Measurements from ENCODE around the gene GSK3A.

Gene GSK3A

DNA sequence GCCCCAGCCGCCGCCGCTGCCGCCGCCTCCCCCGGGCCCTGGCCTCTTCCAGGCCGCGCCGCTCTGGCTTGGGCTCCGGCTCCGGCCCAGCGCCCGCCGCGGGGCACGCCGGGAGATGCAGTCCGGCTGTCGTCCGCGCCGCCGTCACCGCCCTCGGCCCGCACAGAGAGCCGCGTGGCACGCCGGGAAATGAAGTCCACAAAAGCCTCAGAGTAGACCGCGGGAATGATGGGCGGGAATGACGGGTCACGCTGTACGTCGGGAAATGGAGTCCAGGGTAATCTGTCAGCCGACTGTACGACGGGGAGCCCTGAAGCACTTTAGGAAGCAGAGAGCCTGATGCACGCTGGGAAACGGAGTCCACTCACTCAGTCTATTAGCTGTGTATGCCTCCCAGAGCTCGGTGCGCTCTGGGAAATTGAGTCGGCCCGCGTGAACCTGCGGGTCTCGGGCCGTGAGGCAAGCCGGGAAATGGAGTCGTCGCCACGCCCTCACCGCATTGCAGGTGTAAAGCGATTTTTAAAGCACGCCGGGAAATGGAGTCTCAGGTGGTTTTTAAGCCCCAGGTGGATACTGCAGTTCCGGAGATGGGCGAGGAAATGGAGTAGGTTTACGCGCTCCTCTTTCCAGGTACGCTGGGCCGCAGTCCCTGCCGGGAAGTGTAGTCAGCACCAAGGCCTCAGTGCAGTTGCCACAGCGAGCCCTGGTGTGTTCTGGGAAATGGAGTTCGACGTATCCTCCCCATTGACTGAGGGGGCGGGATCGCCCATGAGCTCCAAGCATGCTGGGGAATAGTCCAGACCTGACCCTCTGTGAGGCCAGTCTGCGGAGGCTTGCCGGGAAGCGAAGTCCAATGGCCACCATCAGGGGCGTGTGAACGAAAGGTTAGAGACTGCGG lies at the start of gene GSK3A:
GSK3A (minus strand) TSS at position 91 of the 898 bp plus-strand sequence. CDS start 137 bp downstream, outside the sequence.
- DNase-seq, result peak; percentile 97 to 100 (median 100)

- DNase-seq, result no peak
Measured at GRCh38 chr19:42291435-42291810, 49.0 kb upstream of the GSK3A start.

GRCh38 chr19:42290523-42291434 lies 48.4 kb upstream of the GSK3A start:
- no peak for DNase-seq

DNA sequence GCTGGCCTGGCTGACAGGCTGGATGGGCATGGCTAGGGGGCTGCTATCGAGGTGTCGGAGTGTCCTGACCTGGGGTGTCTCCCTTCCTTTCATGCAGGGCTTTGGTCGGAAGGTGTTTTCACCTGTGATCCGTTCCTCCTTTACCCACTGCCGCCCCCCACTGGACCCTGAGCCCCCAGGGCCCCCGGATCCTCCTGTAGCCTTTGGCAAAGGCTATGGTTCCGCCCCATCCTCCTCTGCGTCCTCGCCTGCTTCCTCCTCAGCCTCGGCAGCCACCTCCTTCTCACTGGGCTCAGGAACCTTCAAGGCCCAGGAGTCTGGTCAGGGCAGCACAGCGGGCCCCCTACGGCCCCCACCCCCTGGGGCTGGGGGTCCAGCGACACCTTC lies 47.7 kb upstream of the GSK3A start:
- DNase-seq, result no peak

GRCh38 chr19:42289556-42290041 lies 47.2 kb upstream of the GSK3A start:
- DNase-seq, result no peak

DNA sequence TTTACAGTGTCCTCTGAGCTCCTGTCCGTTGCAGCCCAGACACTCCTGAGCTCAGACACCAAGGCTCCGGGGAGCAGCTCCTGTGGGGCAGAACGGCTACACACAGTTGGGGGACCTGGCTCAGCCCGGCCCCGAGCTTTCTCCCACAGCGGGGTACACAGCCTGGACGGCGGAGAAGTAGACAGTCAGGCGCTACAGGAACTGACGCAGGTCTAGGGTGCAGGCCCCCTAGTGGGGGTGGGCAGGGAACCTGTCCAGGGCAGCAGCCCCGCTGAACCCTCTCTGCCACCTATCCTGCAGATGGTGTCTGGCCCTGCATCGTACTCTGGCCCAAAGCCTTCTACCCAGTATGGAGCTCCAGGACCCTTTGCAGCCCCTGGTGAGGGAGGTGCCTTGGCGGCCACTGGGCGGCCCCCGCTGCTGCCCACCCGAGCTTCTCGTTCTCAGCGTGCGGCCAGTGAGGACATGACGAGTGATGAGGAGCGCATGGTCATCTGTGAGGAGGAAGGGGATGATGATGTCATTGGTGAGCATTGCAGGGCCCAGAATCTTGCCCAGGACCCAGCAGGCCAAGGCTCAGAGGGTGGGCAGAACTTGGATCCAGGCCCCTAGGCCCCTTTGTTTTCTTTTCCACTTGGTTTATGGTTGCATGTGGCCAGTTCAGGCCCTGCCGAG lies 46.6 kb upstream of the GSK3A start:
- DNase-seq, result no peak

DNA sequence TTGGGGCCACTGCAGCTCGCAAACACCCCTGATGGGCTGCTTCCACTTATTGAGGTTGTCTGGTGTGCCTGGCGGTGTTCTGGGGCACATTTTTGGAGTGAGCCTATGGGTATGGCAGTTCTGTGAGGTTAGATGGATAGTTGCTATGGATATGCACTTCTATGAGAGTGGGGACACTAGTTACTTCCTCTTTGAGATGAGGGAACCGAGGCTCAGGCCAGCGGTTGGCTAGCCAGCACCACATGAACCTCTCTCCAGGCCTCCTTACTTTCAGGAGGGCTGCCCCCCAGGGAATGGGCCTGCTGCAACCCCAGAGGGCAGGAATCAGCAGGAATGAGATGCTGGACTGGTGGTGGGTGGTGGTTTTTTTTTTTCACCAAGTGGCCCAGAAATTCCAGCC lies 46.0 kb upstream of the GSK3A start:
- no peak for DNase-seq

- no peak for DNase-seq
Measured at GRCh38 chr19:42287827-42288107, 45.4 kb upstream of the GSK3A start.

DNA sequence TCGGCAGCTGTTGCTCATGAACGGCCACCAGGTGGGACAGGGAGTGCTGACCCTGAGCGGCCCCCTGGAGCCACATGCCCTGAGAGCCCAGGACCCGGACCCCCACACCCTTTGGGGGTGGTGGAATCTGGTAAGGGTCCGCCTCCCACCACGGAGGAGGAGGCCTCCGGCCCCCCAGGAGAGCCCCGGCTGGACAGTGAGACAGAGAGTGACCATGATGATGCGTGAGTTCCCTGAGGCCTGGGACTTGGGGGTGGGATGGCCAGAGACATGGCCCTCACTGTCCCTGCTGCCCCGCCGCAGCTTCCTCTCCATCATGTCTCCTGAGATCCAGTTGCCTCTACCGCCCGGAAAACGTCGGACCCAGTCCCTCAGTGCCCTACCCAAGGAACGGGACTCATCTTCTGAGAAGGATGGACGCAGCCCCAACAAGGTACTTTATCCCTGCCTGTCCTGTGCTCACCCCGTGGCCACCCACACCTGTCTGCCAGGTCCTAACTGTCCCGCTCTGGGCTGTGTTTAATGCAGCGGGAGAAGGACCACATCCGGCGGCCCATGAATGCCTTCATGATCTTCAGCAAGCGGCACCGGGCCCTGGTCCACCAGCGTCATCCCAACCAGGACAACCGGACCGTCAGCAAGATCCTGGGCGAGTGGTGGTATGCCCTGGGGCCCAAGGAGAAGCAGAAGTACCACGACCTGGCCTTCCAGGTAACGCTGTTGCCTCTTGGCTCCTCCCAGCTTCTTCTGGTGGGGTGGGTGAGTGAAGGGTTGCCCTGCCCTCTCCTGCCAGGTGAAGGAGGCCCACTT lies 44.8 kb upstream of the GSK3A start:
- DNase-seq, result no peak

DNA sequence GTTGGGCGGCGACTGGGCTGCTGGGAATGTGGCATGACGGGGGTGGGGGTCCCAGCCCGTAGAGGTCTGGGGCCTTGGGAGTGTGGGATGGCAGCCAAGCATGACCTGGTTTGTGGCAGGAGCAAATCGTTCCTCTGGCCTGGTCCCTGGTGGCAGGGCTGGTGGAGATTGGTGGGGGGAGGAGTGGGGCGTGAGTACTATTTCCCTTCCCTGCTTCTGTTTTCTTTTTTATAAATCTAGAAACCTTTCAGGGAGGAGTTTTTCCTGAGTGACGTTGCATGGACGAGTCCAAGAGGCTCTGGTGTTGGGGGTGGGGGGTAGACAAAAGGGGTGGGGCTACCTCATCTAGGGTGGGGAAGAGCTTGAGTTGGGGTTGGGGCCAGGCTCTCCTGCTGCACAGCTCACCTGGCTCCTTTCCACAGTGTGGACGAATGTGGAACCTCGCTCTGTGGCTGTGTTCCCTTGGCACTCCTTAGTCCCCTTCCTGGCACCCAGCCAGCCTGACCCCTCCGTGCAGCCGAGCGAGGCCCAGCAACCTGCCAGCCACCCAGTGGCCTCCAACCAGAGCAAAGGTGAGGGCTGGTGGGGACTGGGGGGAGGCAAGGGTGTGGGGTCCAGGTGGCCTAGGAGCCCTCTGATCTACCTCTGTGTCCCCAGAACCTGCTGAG lies 44.1 kb upstream of the GSK3A start:
- peak in 6 of 14 donors; percentile 11 to 79 (median 31) for DNase-seq

DNA sequence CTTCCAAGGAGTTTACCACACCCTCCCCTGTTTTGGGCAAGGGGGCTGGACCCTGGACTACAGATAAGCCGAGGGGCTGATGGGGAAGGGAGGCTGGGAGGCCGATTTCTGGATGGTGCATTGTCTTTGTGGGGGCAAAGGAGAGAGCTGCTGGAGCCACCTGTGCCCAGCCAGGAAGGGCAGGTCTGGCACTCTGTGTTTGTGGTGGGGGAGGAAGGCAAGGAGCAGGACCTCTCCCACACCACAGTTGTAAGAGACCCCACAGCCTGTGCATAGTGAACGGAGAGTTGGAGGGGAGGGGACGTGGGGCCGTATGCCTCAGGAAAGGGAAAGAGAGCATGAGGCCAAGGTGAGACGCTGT lies 43.6 kb upstream of the GSK3A start:
- no peak for DNase-seq

DNA sequence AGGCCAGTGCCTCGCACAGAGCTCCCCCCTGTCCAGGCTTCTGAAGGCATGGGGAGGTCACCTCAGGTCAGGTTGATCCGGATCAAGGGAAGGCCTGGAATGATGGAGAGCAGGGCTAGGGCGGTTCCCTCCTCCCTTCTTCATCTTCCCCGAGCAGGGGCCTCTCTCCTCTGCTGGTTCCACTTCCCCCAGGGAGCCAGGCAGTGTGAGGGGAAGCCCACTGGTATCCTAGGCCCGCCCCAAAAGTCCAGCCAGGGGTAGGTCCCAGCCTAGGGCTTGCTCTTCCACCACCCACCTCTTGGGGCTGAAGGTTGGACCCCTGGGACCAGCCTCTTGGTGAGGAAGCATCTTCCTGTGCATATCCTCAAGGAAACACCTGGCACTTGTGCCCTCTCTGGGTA lies 43.1 kb upstream of the GSK3A start:
- peak in 3 of 14 donors; percentile 19 to 40 (median 22) for DNase-seq

DNA sequence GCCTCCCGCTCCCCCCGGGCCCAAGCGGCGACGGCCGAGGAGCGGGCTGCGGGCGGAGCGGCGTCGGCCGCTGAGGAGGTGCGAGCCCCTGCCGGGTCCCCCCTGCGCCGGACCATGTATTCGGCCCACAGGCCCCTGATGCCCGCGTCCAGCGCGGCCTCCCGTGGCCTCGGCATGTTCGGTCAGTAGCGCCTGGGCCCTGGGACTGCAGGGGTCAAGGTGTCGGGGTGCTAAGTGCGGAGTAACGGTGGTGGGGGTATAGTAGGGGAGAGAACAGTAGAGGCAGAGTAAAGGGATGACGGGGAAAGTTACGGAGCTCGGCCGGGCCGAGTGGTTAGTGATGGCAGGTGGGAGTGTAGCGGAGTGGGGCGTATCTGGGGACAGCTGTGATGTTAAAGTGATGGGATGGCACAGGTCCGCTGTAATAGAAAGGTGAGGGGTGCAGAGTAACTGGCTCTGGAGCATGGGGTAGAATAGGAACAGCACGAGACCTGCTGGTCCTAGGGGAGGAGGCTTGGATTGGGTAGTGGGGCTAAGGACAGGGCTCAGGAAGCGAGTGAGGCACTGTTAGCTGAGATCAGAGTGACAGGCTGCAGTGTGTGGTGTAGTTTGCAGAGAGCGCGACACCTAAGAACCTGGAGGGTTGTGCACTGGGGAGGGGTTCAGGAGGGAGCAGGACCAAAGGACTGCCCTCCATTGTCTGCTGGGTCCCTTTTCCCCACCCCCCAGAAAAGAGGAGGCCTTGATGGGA lies 42.4 kb upstream of the GSK3A start:
- peak in 6 of 14 donors; percentile 33 to 53 (median 44) for DNase-seq

DNA sequence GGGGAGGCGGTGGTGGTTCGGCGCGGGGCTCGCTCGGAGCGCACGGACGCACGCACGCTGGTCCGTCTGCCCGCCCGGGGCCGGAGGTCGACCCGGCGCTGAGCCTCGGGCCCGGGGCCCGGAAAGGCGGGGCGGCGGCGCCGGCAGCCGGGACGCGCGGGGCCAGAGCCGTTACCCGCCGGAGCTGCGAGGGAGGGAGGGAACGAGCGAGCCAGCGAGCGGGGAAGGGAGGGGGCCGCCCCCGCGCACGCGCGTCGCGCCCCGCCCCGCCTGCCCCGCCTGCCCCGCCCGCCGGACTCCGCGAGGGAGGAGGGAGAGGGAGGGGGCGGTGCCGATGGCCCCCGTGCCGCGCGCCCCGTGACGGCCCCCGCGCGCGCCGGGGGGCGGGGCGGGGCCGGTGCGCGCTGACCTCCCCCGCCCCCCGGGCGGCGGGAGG lies 41.7 kb upstream of the GSK3A start:
- peak in 13 of 14 donors; percentile 76 to 96 (median 90) for DNase-seq

GRCh38 chr19:42283188-42284065 lies 41.0 kb upstream of the GSK3A start:
- peak; percentile 85 to 97 (median 92) for DNase-seq

DNA sequence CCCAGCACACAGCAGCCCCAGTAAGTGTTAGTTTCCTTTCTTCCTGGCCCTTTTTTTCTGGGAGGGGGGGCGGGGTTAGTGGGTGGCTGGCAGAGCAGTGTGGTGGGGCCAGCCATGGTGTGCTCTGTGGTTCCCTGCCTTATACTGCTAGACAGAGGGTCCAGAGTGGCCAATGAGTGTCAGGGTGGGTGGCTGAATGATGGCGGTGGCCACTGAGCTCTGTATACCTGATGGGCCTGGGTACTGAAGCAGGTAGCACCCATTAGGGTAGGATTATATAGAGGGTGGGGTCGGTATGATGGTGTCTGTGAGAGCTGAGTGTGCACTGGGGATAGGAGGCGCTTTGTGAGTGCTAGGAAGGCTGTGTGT lies 40.4 kb upstream of the GSK3A start:
- no peak for DNase-seq

DNA sequence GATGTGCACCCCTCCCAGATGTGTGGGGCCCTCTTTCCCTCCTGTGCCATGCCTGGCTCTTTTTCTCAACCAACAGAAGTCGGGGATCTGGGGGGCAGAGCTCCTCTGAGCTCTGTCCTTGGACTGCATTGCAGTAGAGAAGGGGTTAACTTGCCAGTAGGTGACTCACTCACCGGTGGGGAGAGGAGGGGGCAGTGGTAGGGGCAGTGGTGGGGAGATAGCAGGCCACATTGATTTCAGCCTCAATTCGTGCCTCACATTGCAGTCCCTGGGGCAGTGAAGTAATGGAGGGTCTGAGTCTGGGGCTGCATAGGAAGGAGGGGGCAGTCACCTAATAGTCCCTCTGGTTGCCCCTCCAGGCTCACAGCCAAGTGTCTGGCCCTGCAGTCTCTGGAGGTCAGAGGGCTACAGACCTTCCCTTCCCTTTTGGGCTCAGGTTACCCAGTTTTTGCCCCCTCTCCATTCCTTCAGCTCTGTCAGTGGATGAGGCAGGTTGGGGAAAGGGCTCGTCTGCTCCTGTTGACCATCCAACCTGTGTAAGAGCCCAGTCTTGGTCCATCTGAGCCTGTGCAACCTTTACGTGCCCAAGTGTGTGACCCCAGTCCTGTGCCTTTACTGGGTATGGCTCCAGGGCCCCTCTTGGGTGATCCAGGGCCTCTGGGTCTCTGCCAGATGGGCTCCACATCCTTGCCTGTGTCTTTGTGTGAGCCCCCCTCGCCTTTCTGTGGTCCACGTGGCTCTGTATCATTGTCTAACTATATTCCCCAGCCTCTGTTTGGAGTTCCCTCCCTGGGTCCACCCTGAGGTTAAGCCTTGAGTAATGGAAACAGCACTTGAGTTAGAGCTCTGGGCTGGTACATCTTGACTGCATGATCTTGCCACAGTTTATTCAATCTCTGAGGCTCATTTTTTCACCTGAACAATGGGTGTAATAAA lies 39.7 kb upstream of the GSK3A start:
- DNase-seq, result peak in 4 of 14 donors; percentile 53 to 70 (median 59)

DNA sequence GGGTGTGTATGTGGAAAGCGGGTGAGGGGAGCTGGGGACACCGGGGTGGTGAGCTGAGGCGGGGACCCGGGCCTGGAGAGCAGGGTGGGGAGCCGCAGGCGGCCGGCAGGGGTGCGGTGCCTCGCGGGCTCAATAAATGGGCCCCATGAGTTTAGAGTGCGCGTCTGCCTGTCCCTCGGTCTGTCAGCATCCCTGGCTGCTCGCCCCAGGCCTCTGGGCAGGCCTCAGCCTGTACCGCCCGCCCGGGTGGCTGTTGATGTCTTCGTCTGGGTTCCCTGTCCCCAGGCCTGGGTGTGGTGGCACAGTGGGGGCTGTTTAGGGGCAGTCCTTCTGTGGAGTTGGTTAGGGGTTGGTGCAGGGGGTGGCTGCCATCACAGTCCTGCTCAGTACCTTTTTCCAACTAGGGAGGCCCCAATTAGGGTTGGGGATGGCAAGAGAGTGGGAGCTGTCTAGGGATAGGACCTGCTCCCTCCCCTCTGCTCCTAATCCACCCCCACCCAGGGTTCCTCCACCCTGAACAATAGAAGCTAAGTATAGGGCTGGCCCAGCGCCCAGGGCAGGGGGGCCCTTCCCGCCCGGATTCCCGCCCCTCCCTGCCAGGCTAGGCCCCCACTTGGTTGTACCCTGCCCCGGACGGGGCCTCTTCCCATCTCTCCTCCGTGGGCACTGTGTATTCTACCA lies 38.9 kb upstream of the GSK3A start:
- DNase-seq, result peak in 11 of 14 donors; percentile 58 to 91 (median 77)
